OCI-LY3 (cell line): Measurements from ENCODE around the gene VWC2L.

Source experiments
- H2AFZ ChIP-seq: fragments of 200-600, 300-600 bp; shearing (Covaris generic); 2 replicates; pipeline ENCODE4 v1.6.0; 2014; ENCODE audit warnings: antibody characterized with exemption, low read depth, low read length
- H3K27ac ChIP-seq: fragments of 200-600, 300-600 bp; sonication (generic); 2 replicates; pipeline ENCODE4 v1.5.1; 2014; ENCODE audit warnings: mild to moderate bottlenecking, low read length, moderate library complexity, mixed read lengths
- H3K27me3 ChIP-seq: fragments of 200-600, 300-600 bp; sonication (generic); 2 replicates; pipeline ENCODE4 v1.6.1; 2014; ENCODE audit warnings: low read depth, low read length, mixed read lengths
- H3K36me3 ChIP-seq: fragments of 200-600, 300-600 bp; sonication (generic); replicated peaks from 2 replicates; pipeline ENCODE3; 2014; ENCODE audit warnings: low read depth, low read length, mixed read lengths
- H3K4me1 ChIP-seq: fragments of 300-600, 200-600 bp; sonication (generic); 2 replicates; pipeline ENCODE4 v1.6.1; 2014; ENCODE audit warnings: low read length, mixed read lengths
- H3K4me2 ChIP-seq: fragments of 200-600, 300-600 bp; sonication (generic); 2 replicates; pipeline ENCODE4 v1.6.1; 2014; ENCODE audit warnings: low read length, mixed read lengths
- H3K4me3 ChIP-seq: fragments of 300-600, 200-600 bp; sonication (generic); 2 replicates; pipeline ENCODE4 v1.5.1; 2014; ENCODE audit warnings: antibody characterized with exemption, mild to moderate bottlenecking, low read length, moderate library complexity
- H3K79me2 ChIP-seq: fragments of 300-600, 200-600 bp; shearing (Covaris generic); 2 replicates; pipeline ENCODE4 v1.6.1; 2014; ENCODE audit warnings: mild to moderate bottlenecking, low read length, mixed read lengths
- H3K9ac ChIP-seq: fragments of 300-600, 200-600 bp; shearing (Covaris generic); 2 replicates; pipeline ENCODE4 v1.6.0; 2014; ENCODE audit warnings: mild to moderate bottlenecking, low read length, moderate library complexity
- H3K9me3 ChIP-seq: fragments of 200-600, 300-600 bp; shearing (Covaris generic); 2 replicates; pipeline ENCODE4 v1.6.1; 2014; ENCODE audit warnings: low read length, mixed read lengths; ENCODE audit not compliant: insufficient read depth
- H4K20me1 ChIP-seq: fragments of 200-600, 300-600 bp; sonication (generic); 2 replicates; pipeline ENCODE4 v1.6.1; 2016; ENCODE audit warnings: low read length, mixed read lengths; ENCODE audit not compliant: insufficient read depth
- CTCF ChIP-seq: fragments of 200-600, 300-600 bp; sonication (generic); IDR thresholded peaks from 2 replicates; pipeline ENCODE4 v1.5.1; 2014; ENCODE audit warnings: antibody characterized with exemption, low read length, low read depth
- EZH2phosphoT487 ChIP-seq: fragments of 200-600 bp; shearing (Covaris generic); IDR thresholded peaks from 2 replicates; pipeline ENCODE4 v1.6.1; 2018; ENCODE audit warnings: antibody characterized with exemption, mixed run types, low read depth

VWC2L gene

GRCh38 chr2:214412679-214413078 is 1.8 kb downstream of the VWC2L start:
- H4K20me1 ChIP-seq, result no peaks in the 10 kb centered on the region
- H3K9me3 ChIP-seq, result no peaks in the 10 kb centered on the region
- no peaks in the 10 kb centered on the region for H3K79me2 ChIP-seq
- H3K4me3 ChIP-seq, result no peak overlapping the region
- no peaks in the 10 kb centered on the region for H3K27me3 ChIP-seq
- H3K27ac ChIP-seq, result no peak overlapping the region
- no peak overlapping the region for H2AFZ ChIP-seq
- H3K4me2 ChIP-seq, result no peak overlapping the region
- H3K4me1 ChIP-seq, result no peaks in the 10 kb centered on the region
- no peaks in the 10 kb centered on the region for H3K36me3 ChIP-seq
- TF ChIP-seq EZH2phosphoT487 (no peak), CTCF (no peak)
- H3K9ac ChIP-seq, result no peak overlapping the region

GRCh38 chr2:214436470-214436869 is 25.6 kb downstream of the VWC2L start:
- no peaks in the 10 kb centered on the region for H3K4me1 ChIP-seq
- no peaks in the 10 kb centered on the region for H4K20me1 ChIP-seq
- H3K79me2 ChIP-seq, result no peaks in the 10 kb centered on the region
- no peaks in the 10 kb centered on the region for H3K9me3 ChIP-seq
- no peak overlapping the region for H2AFZ ChIP-seq
- H3K9ac ChIP-seq, result no peak overlapping the region
- TF ChIP-seq EZH2phosphoT487 (no peak), CTCF (no peak)
- H3K4me3 ChIP-seq, result no peak overlapping the region
- no peaks in the 10 kb centered on the region for H3K36me3 ChIP-seq
- no peak overlapping the region for H3K4me2 ChIP-seq
- no peaks in the 10 kb centered on the region for H3K27me3 ChIP-seq
- H3K27ac ChIP-seq, result no peak overlapping the region

GRCh38 chr2:214450118-214450894 is 39.5 kb downstream of the VWC2L start:
- H3K27ac ChIP-seq, result no peak overlapping the region

More at GRCh38 chr2:214450118-214450894, 39.5 kb downstream of the VWC2L start:
- H3K9me3 ChIP-seq, result no peaks in the 10 kb centered on the region
- no peaks in the 10 kb centered on the region for H3K27me3 ChIP-seq
- no peaks in the 10 kb centered on the region for H3K79me2 ChIP-seq
- H3K36me3 ChIP-seq, result no peaks in the 10 kb centered on the region
- H4K20me1 ChIP-seq, result no peaks in the 10 kb centered on the region
- no peak overlapping the region for H3K9ac ChIP-seq
- H3K4me3 ChIP-seq, result no peak overlapping the region
- no peak overlapping the region for H3K4me2 ChIP-seq
- peaks cover 7% of the 10 kb centered on the region for H3K4me1 ChIP-seq
- no peak overlapping the region for H2AFZ ChIP-seq
- TF ChIP-seq CTCF (no peak), EZH2phosphoT487 (no peak)
